GM12878 (cell line): ENCODE data around the gene MGAT5.

Source experiments
- ATF7 ChIP-seq: fragments of 450-650 bp; IDR thresholded peaks from 2 replicates; pipeline ENCODE4 v1.6.1; 2016; ENCODE audit warnings: low read depth, mild to moderate bottlenecking
- BRCA1 ChIP-seq: IDR thresholded peaks from 2 replicates; pipeline ENCODE4 v1.6.1; 2011; ENCODE audit warnings: low read depth, low read length, improper control_type of control experiment
- EP300 ChIP-seq, 2 experiments: fragments of 150-350 bp in 1 of 2; IDR thresholded peaks; 2 replicates each; pipeline ENCODE4 v1.6.1; 2011 to 2012; ENCODE audit warnings: low read depth in 2 of 2, low read length in 2 of 2, borderline replicate concordance in 1 of 2, improper control_type of control experiment in 1 of 2, inconsistent platforms in 1 of 2; ENCODE audit not compliant: control insufficient read depth in 1 of 2
- NR2C2 ChIP-seq: IDR thresholded peaks from 2 replicates; pipeline ENCODE4 v1.6.1; 2011; ENCODE audit warnings: borderline replicate concordance, low read depth; ENCODE audit not compliant: control insufficient read depth, insufficient read length
- POLR2A ChIP-seq: IDR thresholded peaks from 2 replicates; pipeline ENCODE4 v1.6.1; 2011; ENCODE audit warnings: low read depth, mild to moderate bottlenecking, low read length
- RFX5 ChIP-seq: IDR thresholded peaks from 2 replicates; pipeline ENCODE4 v1.6.1; 2011; ENCODE audit warnings: low read depth, low read length, improper control_type of control experiment
- SREBF2 ChIP-seq: IDR thresholded peaks from 2 replicates; pipeline ENCODE4 v1.6.1; 2012; ENCODE audit warnings: mild to moderate bottlenecking, low read length
- SRF ChIP-seq, 2 experiments: IDR thresholded peaks; 2 replicates each; pipeline ENCODE4 v1.6.1; 2011; ENCODE audit warnings: low read depth in 2 of 2, low read length in 2 of 2, mild to moderate bottlenecking in 1 of 2, moderate library complexity in 1 of 2
- TARDBP ChIP-seq: IDR thresholded peaks from 2 replicates; pipeline ENCODE4 v1.6.1; 2016; ENCODE audit warnings: borderline replicate concordance
- ZNF24 ChIP-seq: fragments of 450-650 bp; IDR thresholded peaks from 2 replicates; pipeline ENCODE4 v1.6.1; 2017; ENCODE audit warnings: antibody characterized with exemption, mild to moderate bottlenecking
- TF ChIP-seq, protein P1 (sequence below), 3 experiments: IDR thresholded peaks in 2 of 3; conservative IDR thresholded peaks in 1 of 3; 2 replicates each; pipeline ENCODE4 v1.5.1; 2011; ENCODE audit warnings: low read depth in 3 of 3, low read length in 3 of 3, mild to moderate bottlenecking in 3 of 3, control low read depth in 2 of 3, moderate library complexity in 2 of 3, inconsistent platforms in 1 of 3, mixed read lengths in 1 of 3; ENCODE audit not compliant: control insufficient read depth in 2 of 3, insufficient read depth in 1 of 3; ENCODE audit errors: extremely low read depth in 1 of 3
- TF ChIP-seq, protein P2 (sequence below): IDR thresholded peaks from 2 replicates; pipeline ENCODE4 v1.6.1; 2012; ENCODE audit warnings: mild to moderate bottlenecking, low read depth, low read length

- TF ChIP-seq, protein P1, sequence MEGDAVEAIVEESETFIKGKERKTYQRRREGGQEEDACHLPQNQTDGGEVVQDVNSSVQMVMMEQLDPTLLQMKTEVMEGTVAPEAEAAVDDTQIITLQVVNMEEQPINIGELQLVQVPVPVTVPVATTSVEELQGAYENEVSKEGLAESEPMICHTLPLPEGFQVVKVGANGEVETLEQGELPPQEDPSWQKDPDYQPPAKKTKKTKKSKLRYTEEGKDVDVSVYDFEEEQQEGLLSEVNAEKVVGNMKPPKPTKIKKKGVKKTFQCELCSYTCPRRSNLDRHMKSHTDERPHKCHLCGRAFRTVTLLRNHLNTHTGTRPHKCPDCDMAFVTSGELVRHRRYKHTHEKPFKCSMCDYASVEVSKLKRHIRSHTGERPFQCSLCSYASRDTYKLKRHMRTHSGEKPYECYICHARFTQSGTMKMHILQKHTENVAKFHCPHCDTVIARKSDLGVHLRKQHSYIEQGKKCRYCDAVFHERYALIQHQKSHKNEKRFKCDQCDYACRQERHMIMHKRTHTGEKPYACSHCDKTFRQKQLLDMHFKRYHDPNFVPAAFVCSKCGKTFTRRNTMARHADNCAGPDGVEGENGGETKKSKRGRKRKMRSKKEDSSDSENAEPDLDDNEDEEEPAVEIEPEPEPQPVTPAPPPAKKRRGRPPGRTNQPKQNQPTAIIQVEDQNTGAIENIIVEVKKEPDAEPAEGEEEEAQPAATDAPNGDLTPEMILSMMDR (IDR thresholded peaks at IDR 0.05 in 2 of 3, conservative IDR thresholded peaks at IDR 0.05 in 1 of 3; ENCODE audit: control insufficient read depth in 2 of 3, extremely low read depth in 1 of 3, insufficient read depth in 1 of 3, low read depth in 3 of 3, low read length in 3 of 3), result no peak
- TF ChIP-seq ATF7, result no peak
- no peak for TF ChIP-seq ZNF24
- TF ChIP-seq EP300 (IDR thresholded peaks at IDR 0.05; ENCODE audit: borderline replicate concordance in 1 of 2, control insufficient read depth in 1 of 2, low read depth in 2 of 2, low read length in 2 of 2), result no peak
- no peak for TF ChIP-seq RFX5
- TF ChIP-seq, protein P2, sequence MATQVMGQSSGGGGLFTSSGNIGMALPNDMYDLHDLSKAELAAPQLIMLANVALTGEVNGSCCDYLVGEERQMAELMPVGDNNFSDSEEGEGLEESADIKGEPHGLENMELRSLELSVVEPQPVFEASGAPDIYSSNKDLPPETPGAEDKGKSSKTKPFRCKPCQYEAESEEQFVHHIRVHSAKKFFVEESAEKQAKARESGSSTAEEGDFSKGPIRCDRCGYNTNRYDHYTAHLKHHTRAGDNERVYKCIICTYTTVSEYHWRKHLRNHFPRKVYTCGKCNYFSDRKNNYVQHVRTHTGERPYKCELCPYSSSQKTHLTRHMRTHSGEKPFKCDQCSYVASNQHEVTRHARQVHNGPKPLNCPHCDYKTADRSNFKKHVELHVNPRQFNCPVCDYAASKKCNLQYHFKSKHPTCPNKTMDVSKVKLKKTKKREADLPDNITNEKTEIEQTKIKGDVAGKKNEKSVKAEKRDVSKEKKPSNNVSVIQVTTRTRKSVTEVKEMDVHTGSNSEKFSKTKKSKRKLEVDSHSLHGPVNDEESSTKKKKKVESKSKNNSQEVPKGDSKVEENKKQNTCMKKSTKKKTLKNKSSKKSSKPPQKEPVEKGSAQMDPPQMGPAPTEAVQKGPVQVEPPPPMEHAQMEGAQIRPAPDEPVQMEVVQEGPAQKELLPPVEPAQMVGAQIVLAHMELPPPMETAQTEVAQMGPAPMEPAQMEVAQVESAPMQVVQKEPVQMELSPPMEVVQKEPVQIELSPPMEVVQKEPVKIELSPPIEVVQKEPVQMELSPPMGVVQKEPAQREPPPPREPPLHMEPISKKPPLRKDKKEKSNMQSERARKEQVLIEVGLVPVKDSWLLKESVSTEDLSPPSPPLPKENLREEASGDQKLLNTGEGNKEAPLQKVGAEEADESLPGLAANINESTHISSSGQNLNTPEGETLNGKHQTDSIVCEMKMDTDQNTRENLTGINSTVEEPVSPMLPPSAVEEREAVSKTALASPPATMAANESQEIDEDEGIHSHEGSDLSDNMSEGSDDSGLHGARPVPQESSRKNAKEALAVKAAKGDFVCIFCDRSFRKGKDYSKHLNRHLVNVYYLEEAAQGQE, result no peak
- TF ChIP-seq SREBF2, result no peak
- TF ChIP-seq TARDBP, result no peak
- TF ChIP-seq SRF (IDR thresholded peaks at IDR 0.05; ENCODE audit: low read depth in 2 of 2, low read length in 2 of 2), result no peak
- no peak for TF ChIP-seq BRCA1
- TF ChIP-seq NR2C2, result no peak
- no peak for TF ChIP-seq POLR2A
These were observed 154.5 kb downstream of the MGAT5 start for GRCh38 chr2:134408386-134408785.
